Activated CD4-positive, alpha-beta memory T cell treated with anti-CD3 and anti-CD28 coated beads, Interleukin-2, amount 10 ng/mL, durations not matched to agents 7 days and 5 days (primary cell): Measurements from ENCODE around the gene ANKRD9. TPM values are rescaled to one million over a fixed set of nuclear protein-coding genes. Genes with fewer than 3 reads are reported as not detected.
A peak's percentile ranks its signal among the peaks of the same experiment; 100 is the strongest.
"Not testable (repeated sequence)": the region's sequence is repeated elsewhere in the genome, so short reads cannot be mapped to it uniquely, and the experiment has no call there.

Experiments
- CTCF ChIA-PET: fragments of 350-600 bp; sonication (Branson Sonifier 250); formaldehyde crosslinking; loops from one replicate; lab custom pipeline; 2021; ENCODE audit warnings: antibody characterized with exemption, inconsistent platforms; lab: Charles Lee
- POLR2A ChIA-PET: fragments of 350-600 bp; sonication (Branson Sonifier 250); formaldehyde crosslinking; loops from one replicate; lab custom pipeline; 2021; ENCODE audit warnings: antibody characterized with exemption; lab: Charles Lee
- DNase-seq: peaks from one replicate; pipeline ENCODE4 v3.0.0-alpha.2; 2020
- H3K27ac Mint-ChIP-seq: one replicate; pipeline ENCODE4 v1.8.0; 2021; ENCODE audit warnings: mild to moderate bottlenecking, mixed read lengths
- H3K27me3 Mint-ChIP-seq: one replicate; pipeline ENCODE4 v1.8.0; 2021; ENCODE audit warnings: mixed read lengths
- H3K36me3 Mint-ChIP-seq: one replicate; pipeline ENCODE4 v1.8.0; 2021; ENCODE audit warnings: low read depth, mixed read lengths
- H3K4me1 Mint-ChIP-seq: one replicate; pipeline ENCODE4 v1.8.0; 2021; ENCODE audit warnings: mixed read lengths
- H3K4me3 Mint-ChIP-seq: one replicate; pipeline ENCODE4 v1.8.0; 2021; ENCODE audit warnings: mild to moderate bottlenecking, mixed read lengths
- H3K9me3 Mint-ChIP-seq: one replicate; pipeline ENCODE4 v1.8.0; 2021; ENCODE audit warnings: mixed read lengths
- total RNA-seq, 2 experiments: library from RNA; stranded (reverse); gene quantifications; one replicate each; pipeline ENCODE4 v1.2.3, GENCODE V29; 2021

The ANKRD9 gene
- total RNA-seq, 2 experiments from 2014 or later: 11.2 to 12.3 TPM

- Mint-ChIP-seq H3K4me1 (peaks cover 52% of the 10 kb centered on the region), H3K9me3 (no peaks in the 10 kb centered on the region), H3K36me3 (no peaks in the 10 kb centered on the region), H3K27me3 (no peaks in the 10 kb centered on the region), H3K27ac (peak overlapping the region; percentile 81), H3K4me3 (peak overlapping the region; percentile 82)
- no peak for DNase-seq
- ChIA-PET CTCF (interaction anchor here (0.6 to 3.1 kb wide), 13 partner anchors 10 to 752 kb away, joined by 3 to 29 read pairs (median 4); partner anchors contain the start of gene ANKRD9), POLR2A (interaction anchor here (1.5 to 3.3 kb wide), 5 partner anchors 11 to 248 kb away, joined by 3 to 23 read pairs (median 9); no protein-coding TSS in a partner anchor)
Measured at GRCh38 chr14:102525929-102526497, 16.4 kb upstream of the ANKRD9 start.

DNA sequence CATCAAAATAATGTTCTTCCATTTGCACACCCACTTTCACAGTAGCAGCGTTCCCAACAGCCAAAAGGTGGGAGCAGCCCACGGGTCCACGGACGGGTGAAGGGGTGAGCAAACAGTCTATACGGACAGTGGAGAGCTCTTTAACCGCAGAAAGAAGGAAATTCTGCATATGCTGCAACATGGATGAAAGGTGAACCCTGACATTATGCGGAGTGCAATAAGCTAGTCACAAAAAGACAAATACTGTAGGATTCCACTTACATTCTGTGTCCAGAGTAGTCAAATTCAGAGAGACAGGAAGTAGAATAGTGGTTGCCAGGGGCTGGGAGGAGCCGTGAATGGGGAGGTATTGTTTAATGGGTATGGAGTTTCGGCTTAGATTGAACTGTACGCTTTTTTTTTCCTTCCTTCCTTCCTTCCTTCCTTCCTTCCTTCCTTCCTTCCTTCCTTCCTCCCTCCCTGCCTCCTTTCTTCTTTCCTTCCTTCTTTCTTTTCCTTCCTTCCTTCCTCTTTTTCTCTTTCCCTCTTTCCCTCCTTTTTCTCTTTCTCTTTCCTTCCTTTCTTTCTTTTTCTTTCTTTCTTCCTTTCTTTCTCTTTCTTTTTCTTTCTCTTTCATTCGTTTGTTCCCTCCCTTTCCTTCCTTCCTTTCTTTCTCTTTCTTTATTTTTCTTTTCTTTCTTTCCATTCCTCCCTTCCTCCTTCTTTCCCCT, 15.8 kb upstream of the ANKRD9 start:
- POLR2A ChIA-PET: interaction anchor here (1.0 to 3.3 kb wide), 9 partner anchors 10 to 815 kb away, joined by 3 to 23 read pairs (median 4); partner anchors contain the start of gene ANKRD9
- H3K4me3 Mint-ChIP-seq: peak overlapping the region; percentile 82
- CTCF ChIA-PET: interaction anchor here (0.6 to 3.1 kb wide), 32 partner anchors 10 to 803 kb away, joined by 3 to 29 read pairs (median 4); partner anchors contain the start of gene ANKRD9
- H3K36me3 Mint-ChIP-seq: no peaks in the 10 kb centered on the region
- no peaks in the 10 kb centered on the region for H3K27me3 Mint-ChIP-seq
- peak; percentile 61 for DNase-seq
- peak overlapping the region; percentile 81 for H3K27ac Mint-ChIP-seq
- H3K9me3 Mint-ChIP-seq: no peaks in the 10 kb centered on the region
- peaks cover 46% of the 10 kb centered on the region for H3K4me1 Mint-ChIP-seq

DNA sequence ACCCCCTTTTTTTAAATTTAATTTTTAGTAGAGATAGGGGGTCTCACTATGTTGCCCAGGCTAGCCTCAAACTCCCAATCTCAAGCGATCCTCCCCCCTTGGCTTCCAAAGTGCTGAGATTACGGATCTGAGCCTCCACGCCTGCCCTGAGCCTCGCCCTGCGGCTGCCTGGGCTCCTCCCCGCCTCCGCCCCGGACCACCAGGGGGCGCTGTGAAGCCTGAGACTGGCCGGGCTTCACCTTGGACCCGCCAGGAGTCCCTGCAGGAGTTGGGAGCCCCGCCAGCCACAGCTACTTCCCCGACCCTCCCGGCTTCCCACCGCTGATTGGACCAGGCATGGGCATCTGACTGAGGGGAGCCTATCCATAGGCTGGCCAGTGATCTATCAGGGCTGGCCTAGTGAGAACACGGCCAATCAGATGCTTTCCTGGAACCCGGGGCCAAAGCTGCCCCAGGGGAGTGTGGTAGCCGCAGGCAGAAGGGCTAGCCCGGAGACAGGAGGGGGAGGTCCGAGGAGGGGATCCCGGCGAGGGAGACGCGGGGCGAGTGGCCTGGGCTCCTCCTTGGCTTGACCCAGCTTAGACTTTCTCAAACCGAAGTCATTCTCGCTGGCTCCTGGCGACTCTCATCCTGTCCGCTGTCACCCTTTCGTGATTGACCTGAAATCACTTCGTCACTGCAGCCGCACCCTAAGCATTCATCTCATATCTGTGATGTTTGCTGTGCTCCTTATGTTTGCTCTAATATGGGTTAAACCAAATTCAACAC, 15.1 kb upstream of the ANKRD9 start:
- no peaks in the 10 kb centered on the region for H3K36me3 Mint-ChIP-seq

GRCh38 chr14:102523569-102524450, 14.2 kb upstream of the ANKRD9 start:
- no peaks in the 10 kb centered on the region for H3K27me3 Mint-ChIP-seq
- H3K36me3 Mint-ChIP-seq: no peaks in the 10 kb centered on the region
- DNase-seq: no peak
- H3K4me3 Mint-ChIP-seq: peak overlapping the region; percentile 31
- POLR2A ChIA-PET: interaction anchor here (0.6 to 3.3 kb wide), 9 partner anchors 9 to 171 kb away, joined by 3 to 23 read pairs (median 5); partner anchors contain the start of genes CINP and TECPR2
- H3K27ac Mint-ChIP-seq: no peak overlapping the region
- H3K9me3 Mint-ChIP-seq: no peaks in the 10 kb centered on the region
- CTCF ChIA-PET: interaction anchor here (0.6 to 3.1 kb wide), 19 partner anchors 8 to 224 kb away, joined by 3 to 29 read pairs (median 6); partner anchors contain the start of genes ANKRD9 and MOK
- peaks cover 42% of the 10 kb centered on the region for H3K4me1 Mint-ChIP-seq

More for the DNA sequence above, 15.1 kb upstream of the ANKRD9 start:
- Mint-ChIP-seq H3K9me3 (no peaks in the 10 kb centered on the region), H3K27me3 (no peaks in the 10 kb centered on the region), H3K27ac (peak overlapping the region; percentile 81), H3K4me1 (peaks cover 42% of the 10 kb centered on the region), H3K4me3 (peak overlapping the region; percentile 82)
- peak; percentile 97 for DNase-seq
- POLR2A ChIA-PET: interaction anchor here (0.6 to 3.3 kb wide), 13 partner anchors 9 to 814 kb away, joined by 3 to 23 read pairs (median 4); partner anchors contain the start of genes ANKRD9, CINP and TECPR2
- CTCF ChIA-PET: interaction anchor here (0.6 to 3.1 kb wide), 32 partner anchors 9 to 802 kb away, joined by 3 to 29 read pairs (median 4); partner anchors contain the start of genes ANKRD9 and MOK

DNA sequence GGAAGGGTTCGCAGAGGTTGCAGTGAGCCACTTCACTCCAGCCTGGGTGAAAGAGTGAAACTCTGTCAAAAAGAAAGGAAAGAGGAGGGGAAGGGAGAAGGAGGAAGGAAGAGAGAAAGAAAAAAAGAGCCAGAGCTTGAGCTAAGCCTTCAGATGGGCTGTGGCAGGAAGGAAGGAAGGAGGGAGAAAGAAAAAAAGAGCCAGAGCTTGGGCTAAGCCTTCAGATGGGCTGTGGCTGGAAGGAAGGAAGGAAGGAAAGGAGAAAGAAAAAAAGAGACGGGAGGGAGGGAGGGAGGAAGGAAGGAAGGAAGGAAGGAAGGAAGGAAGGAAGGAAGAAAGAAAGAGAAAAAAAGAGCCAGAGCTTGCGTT, 13.6 kb upstream of the ANKRD9 start:
- ChIA-PET CTCF (interaction anchor here (0.6 to 3.1 kb wide), 6 partner anchors 13 to 249 kb away, joined by 3 to 29 read pairs (median 8); partner anchors contain the start of gene ANKRD9), POLR2A (interaction anchor here (1.7 to 3.3 kb wide), 4 partner anchors 13 to 161 kb away, joined by 4 to 23 read pairs (median 12); partner anchors contain the start of genes CINP and TECPR2)
- no peak for DNase-seq
- Mint-ChIP-seq H3K9me3 (no peaks in the 10 kb centered on the region), H3K27ac (no peak overlapping the region), H3K27me3 (peaks cover 5% of the 10 kb centered on the region), H3K4me3 (peak overlapping the region; percentile 19), H3K4me1 (peaks cover 39% of the 10 kb centered on the region), H3K36me3 (no peaks in the 10 kb centered on the region)

- H3K9me3 Mint-ChIP-seq, H3K36me3 Mint-ChIP-seq, H3K4me3 Mint-ChIP-seq, POLR2A ChIA-PET, DNase-seq, H3K27ac Mint-ChIP-seq: not testable (repeated sequence)
- CTCF ChIA-PET: interaction anchor here (1.5 kb wide), 1 partner anchor 81 kb away, joined by 5 read pairs; no protein-coding TSS in a partner anchor
- peaks cover 12% of the 10 kb centered on the region for H3K27me3 Mint-ChIP-seq
- H3K4me1 Mint-ChIP-seq: peaks cover 19% of the 10 kb centered on the region
Measured at GRCh38 chr14:102519709-102520108, 10.1 kb upstream of the ANKRD9 start.

- CTCF ChIA-PET: interaction anchor here (0.7 to 1.9 kb wide), 5 partner anchors 8 to 112 kb away, joined by 3 to 13 read pairs (median 4); partner anchors contain the start of gene ANKRD9
- peaks cover 12% of the 10 kb centered on the region for H3K27me3 Mint-ChIP-seq
- no peaks in the 10 kb centered on the region for H3K9me3 Mint-ChIP-seq
- POLR2A ChIA-PET: interaction anchor here (0.6 to 1.1 kb wide), 3 partner anchors 10 to 200 kb away, joined by 3 to 4 read pairs (median 3); no protein-coding TSS in a partner anchor
- DNase-seq: no peak
- H3K36me3 Mint-ChIP-seq: no peaks in the 10 kb centered on the region
- H3K4me3 Mint-ChIP-seq: peak overlapping the region; percentile 72
- peaks cover 6% of the 10 kb centered on the region for H3K4me1 Mint-ChIP-seq
- H3K27ac Mint-ChIP-seq: no peak overlapping the region
Measured at GRCh38 chr14:102518063-102518648, 8.6 kb upstream of the ANKRD9 start.

- Mint-ChIP-seq H3K27ac (no peak overlapping the region), H3K4me1 (peaks cover 3% of the 10 kb centered on the region), H3K27me3 (peaks cover 12% of the 10 kb centered on the region), H3K36me3 (no peaks in the 10 kb centered on the region), H3K4me3 (peak overlapping the region; percentile 72), H3K9me3 (no peaks in the 10 kb centered on the region)
- CTCF ChIA-PET: interaction anchor here (1.1 to 1.9 kb wide), 4 partner anchors 8 to 113 kb away, joined by 3 to 13 read pairs (median 4); partner anchors contain the start of gene ANKRD9
- DNase-seq: no peak
- POLR2A ChIA-PET: interaction anchor here (0.6 to 1.1 kb wide), 3 partner anchors 9 to 200 kb away, joined by 3 to 4 read pairs (median 3); no protein-coding TSS in a partner anchor
Measured at GRCh38 chr14:102517392-102518062, 8.0 kb upstream of the ANKRD9 start.

GRCh38 chr14:102516531-102517391, 7.2 kb upstream of the ANKRD9 start:
- ChIA-PET POLR2A (interaction anchor here (1.0 kb wide), 1 partner anchor 9 kb away, joined by 4 read pairs; no protein-coding TSS in a partner anchor), CTCF (interaction anchor here (0.7 to 2.6 kb wide), 9 partner anchors 8 to 199 kb away, joined by 3 to 45 read pairs (median 7); no protein-coding TSS in a partner anchor)
- no peaks in the 10 kb centered on the region for H3K9me3 Mint-ChIP-seq
- H3K27ac Mint-ChIP-seq: no peak overlapping the region
- H3K27me3 Mint-ChIP-seq: peaks cover 12% of the 10 kb centered on the region
- peak overlapping the region; percentile 76 for H3K4me3 Mint-ChIP-seq
- peaks cover 3% of the 10 kb centered on the region for H3K4me1 Mint-ChIP-seq
- H3K36me3 Mint-ChIP-seq: no peaks in the 10 kb centered on the region
- peak; percentile 68 for DNase-seq
